ENCODE results near the gene SLC35C1. TPM values are rescaled to one million over a fixed set of nuclear protein-coding genes. Genes with fewer than 3 reads are reported as not detected.

Gene SLC35C1
- total RNA-seq, 2 experiments from 2014 or later: 18.0 to 20.2 TPM

GRCh38 chr11:45860764-45861510 is 56.0 kb downstream of the SLC35C1 start:
- ATAC-seq (ENCODE audit: low read depth) (no peak), DNase-seq (no peak)
- Mint-ChIP-seq H3K27me3 (no peaks in the 10 kb centered on the region), H3K27ac (no peak overlapping the region), H3K36me3 (peaks cover 12% of the 10 kb centered on the region), H3K9me3 (no peaks in the 10 kb centered on the region), H3K4me1 (no peaks in the 10 kb centered on the region), H3K4me3 (no peak overlapping the region)
- POLR2A ChIA-PET: interaction anchor here (0.7 kb wide), 1 partner anchor 64 kb away, joined by 3 read pairs; no protein-coding TSS in a partner anchor

Other genes starting within 250 kb of the SLC35C1 start
- not detected for gene CHST1, start 139.5 kb upstream of the SLC35C1 start, total RNA-seq
- gene CRY2, start 42.3 kb downstream of the SLC35C1 start, total RNA-seq: 10 to 100 TPM; 32.4 to 36.9 TPM
- under 1 TPM; 0.85 to 0.86 TPM for gene MAPK8IP1, start 80.5 kb downstream of the SLC35C1 start, total RNA-seq
- 1 to 10 TPM; 3.9 TPM for gene FREY1, start 102.1 kb downstream of the SLC35C1 start, total RNA-seq
- gene PEX16, start 112.7 kb downstream of the SLC35C1 start, total RNA-seq: 10 to 100 TPM; 49.4 to 61.5 TPM
- gene LARGE2, start 117.5 kb downstream of the SLC35C1 start, total RNA-seq: 1 to 10 TPM; 2.5 to 2.7 TPM

Data from activated naive CD8-positive, alpha-beta T cell treated with anti-CD3 and anti-CD28 coated beads, Interleukin-2, amount 10 ng/mL, durations not matched to agents 7 days and 5 days (primary cell).